Colonic mucosa (tissue), 4 donors: ENCODE data around the gene TNNI3. TPM values are rescaled to one million over a fixed set of nuclear protein-coding genes. Genes with fewer than 3 reads are reported as not detected.

Experiments
- DNase-seq: peaks from one replicate; pipeline ENCODE4 v3.0.0-alpha.2; 2020
- H3K27ac ChIP-seq: fragments of 200-600 bp; one replicate; pipeline ENCODE4 v1.8.0; 2021
- H3K27me3 ChIP-seq: fragments of 200-600 bp; one replicate; pipeline ENCODE4 v1.8.0; 2021
- H3K36me3 ChIP-seq: fragments of 200-600 bp; one replicate; pipeline ENCODE4 v1.8.0; 2021
- H3K4me1 ChIP-seq: fragments of 200-600 bp; one replicate; pipeline ENCODE4 v1.8.0; 2021; ENCODE audit warnings: mild to moderate bottlenecking
- H3K4me3 ChIP-seq: fragments of 200-600 bp; one replicate; pipeline ENCODE4 v1.8.0; 2021
- H3K9ac ChIP-seq, 2 donors: one replicate each; pipeline ENCODE4 v1.7.0; 2013; ENCODE audit warnings: control low read depth in 2 of 2, low read depth in 2 of 2, low read length in 2 of 2
- H3K9me3 ChIP-seq: fragments of 200-600 bp; one replicate; pipeline ENCODE4 v1.8.0; 2021
- CTCF ChIP-seq: fragments of 200-600 bp; IDR thresholded peaks from one replicate; pipeline ENCODE4 v1.8.0; 2022; ENCODE audit warnings: antibody characterized with exemption, mild to moderate bottlenecking
- intact Hi-C: fragments of 100-400 bp; cut with DNase I; formaldehyde crosslinking; loops from one replicate; pipeline ENCODE4 v1.14.1; 2022
- total RNA-seq, 2 donors: library from RNA; stranded (reverse); fragmentation: NEBNext Ultra II Directional in 1 of 2; extraction: Animal tissue kit (Norgen Biotek cat#: 25700) in 1 of 2; gene quantifications; one replicate each; pipeline ENCODE4 v1.2.1, GENCODE V29; 2021
- donor health status: healthy.
- donor health status: DM: no; HTN: no; CAD: no.
- donor health status: DM: no; HTN: no; CAD: no.

The TNNI3 gene
- total RNA-seq, 2 donors from 2014 or later: 0.64 to 1.2 TPM

DNA sequence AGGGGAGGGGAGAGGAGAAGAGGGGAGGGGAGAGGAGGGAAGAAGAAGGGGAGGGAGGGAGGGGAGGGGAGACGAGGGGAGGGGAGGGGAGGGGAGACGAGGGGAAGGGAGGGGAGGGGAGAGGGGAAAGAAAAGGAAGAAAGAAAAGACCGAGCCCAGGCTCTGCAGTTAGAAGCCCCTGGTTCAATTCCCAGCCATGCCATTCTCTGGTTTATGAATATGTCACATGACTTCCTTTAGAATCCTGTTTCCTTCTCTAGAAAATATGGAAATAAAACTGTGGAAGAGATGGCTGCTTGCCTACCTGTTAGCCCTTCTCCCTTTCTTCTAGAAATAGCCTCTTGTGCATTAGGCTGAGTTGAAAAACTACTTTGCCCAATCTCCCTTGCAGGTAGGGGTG, 22.8 kb downstream of the TNNI3 start:
- DNase-seq: no peak
- no peak for TF ChIP-seq CTCF
- Histone ChIP-seq H3K9me3 (no peaks in the 10 kb centered on the region), H3K36me3 (no peaks in the 10 kb centered on the region), H3K27me3 (peaks cover 5% of the 10 kb centered on the region), H3K27ac (no peak overlapping the region), H3K4me1 (no peaks in the 10 kb centered on the region), H3K4me3 (no peak overlapping the region), H3K9ac (no peak overlapping the region)
- intact Hi-C loops: no loop called here

GRCh38 chr19:55133639-55134444, 23.7 kb downstream of the TNNI3 start:
- TF ChIP-seq CTCF: no peak
- Histone ChIP-seq H3K4me3 (no peak overlapping the region), H3K4me1 (no peaks in the 10 kb centered on the region), H3K9ac (no peak overlapping the region), H3K27me3 (no peaks in the 10 kb centered on the region), H3K9me3 (no peaks in the 10 kb centered on the region), H3K27ac (no peak overlapping the region), H3K36me3 (no peaks in the 10 kb centered on the region)
- intact Hi-C loops: no loop called here
- DNase-seq: no peak

GRCh38 chr19:55132453-55133129, 24.9 kb downstream of the TNNI3 start:
- no peak overlapping the region for H3K4me3 ChIP-seq
- H3K4me1 ChIP-seq: no peaks in the 10 kb centered on the region
- no peak overlapping the region for H3K27ac ChIP-seq
- H3K36me3 ChIP-seq: no peaks in the 10 kb centered on the region
- H3K9me3 ChIP-seq: no peaks in the 10 kb centered on the region
- DNase-seq: no peak
- no peaks in the 10 kb centered on the region for H3K27me3 ChIP-seq
- intact Hi-C loops: no loop called here
- no peak overlapping the region for H3K9ac ChIP-seq
- TF ChIP-seq CTCF: no peak

- H3K9me3 ChIP-seq: no peaks in the 10 kb centered on the region
- no peak for DNase-seq
- no peak overlapping the region for H3K9ac ChIP-seq
- TF ChIP-seq CTCF: no peak
- no peak overlapping the region for H3K4me3 ChIP-seq
- no peaks in the 10 kb centered on the region for H3K36me3 ChIP-seq
- H3K27ac ChIP-seq: no peak overlapping the region
- no peaks in the 10 kb centered on the region for H3K27me3 ChIP-seq
- intact Hi-C loops: no loop called here
- no peaks in the 10 kb centered on the region for H3K4me1 ChIP-seq
Measured at GRCh38 chr19:55131421-55131820, 26.1 kb downstream of the TNNI3 start.

DNA sequence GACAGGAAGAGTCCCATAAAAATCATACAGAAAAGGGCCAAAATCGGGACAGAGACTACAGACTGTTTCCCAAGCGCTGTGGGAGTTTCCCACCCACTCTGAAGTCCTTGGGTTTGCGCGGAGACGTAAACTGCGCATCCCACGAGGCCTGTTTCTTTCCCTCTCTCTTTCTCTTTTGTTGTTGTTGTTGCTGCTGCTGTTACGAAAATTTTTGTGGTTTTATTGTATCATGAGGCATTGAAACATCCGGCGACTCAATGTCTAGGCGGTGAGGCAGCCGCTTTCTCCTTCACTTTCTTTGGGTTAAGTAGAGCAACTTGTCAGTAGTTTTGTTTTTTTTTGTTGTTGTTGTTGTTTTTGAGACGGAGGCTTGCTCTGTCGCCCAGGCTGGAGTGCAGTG, 38.5 kb downstream of the TNNI3 start:
- DNase-seq: no peak
- H3K4me1 ChIP-seq: peaks cover 8% of the 10 kb centered on the region
- no peaks in the 10 kb centered on the region for H3K9me3 ChIP-seq
- no peaks in the 10 kb centered on the region for H3K27me3 ChIP-seq
- intact Hi-C loops: no loop called here
- H3K4me3 ChIP-seq: no peak overlapping the region
- no peak for TF ChIP-seq CTCF
- H3K9ac ChIP-seq: no peak overlapping the region
- H3K27ac ChIP-seq: no peak overlapping the region
- H3K36me3 ChIP-seq: no peaks in the 10 kb centered on the region
